GM19395 (cell line): ENCODE results near the gene CCM2.
A peak's percentile ranks its signal among the peaks of the same experiment; 100 is the strongest.
"Not testable (repeated sequence)": the region's sequence is repeated elsewhere in the genome, so short reads cannot be mapped to it uniquely, and the experiment has no call there.

Experiments used
- ATAC-seq: cut with Tn5 transposase; IDR thresholded peaks from one replicate; pipeline ENCODE4 v1.9.1; 2021; ENCODE audit warnings: mild to moderate bottlenecking, moderate library complexity; ENCODE audit not compliant: unreplicated experiment

The CCM2 gene

GRCh38 chr7:44995555-44996493, 4.2 kb upstream of the CCM2 start:
- ATAC-seq, result no peak

- no peak for ATAC-seq
These were observed 1.7 kb upstream of the CCM2 start for GRCh38 chr7:44998153-44998871.

- ATAC-seq, result peak; percentile 66
These were observed 532 bp upstream of the CCM2 start for GRCh38 chr7:44999245-45000092.

- peak; percentile 48 for ATAC-seq
These were observed 1.2 kb downstream of the CCM2 start for GRCh38 chr7:45001138-45001694.

GRCh38 chr7:45001826-45002225, 1.8 kb downstream of the CCM2 start:
- no peak for ATAC-seq

- no peak for ATAC-seq
These were observed 3.8 kb downstream of the CCM2 start for GRCh38 chr7:45003789-45004188.

- ATAC-seq, result no peak
These were observed 7.1 kb downstream of the CCM2 start for GRCh38 chr7:45007106-45007505.

- peak; percentile 77 for ATAC-seq
These were observed 7.7 kb downstream of the CCM2 start for GRCh38 chr7:45007571-45008328.

GRCh38 chr7:45013465-45013967, 13.5 kb downstream of the CCM2 start:
- ATAC-seq, result no peak

GRCh38 chr7:45015313-45015712, 15.3 kb downstream of the CCM2 start:
- no peak for ATAC-seq

GRCh38 chr7:45017253-45017652, 17.3 kb downstream of the CCM2 start:
- no peak for ATAC-seq

- ATAC-seq, result no peak
These were observed 20.9 kb downstream of the CCM2 start for GRCh38 chr7:45020915-45021314.

GRCh38 chr7:45021604-45022296, 21.7 kb downstream of the CCM2 start:
- peak; percentile 70 for ATAC-seq

GRCh38 chr7:45024126-45024744, 24.2 kb downstream of the CCM2 start:
- ATAC-seq, result no peak

GRCh38 chr7:45025473-45025872, 25.5 kb downstream of the CCM2 start:
- ATAC-seq, result not testable (repeated sequence)

- no peak for ATAC-seq
These were observed 26.0 kb downstream of the CCM2 start for GRCh38 chr7:45026013-45026412.

GRCh38 chr7:45026984-45027773, 27.2 kb downstream of the CCM2 start:
- peak; percentile 57 for ATAC-seq

GRCh38 chr7:45027774-45028114, 27.7 kb downstream of the CCM2 start:
- peak; percentile 4 for ATAC-seq
